IMR-90 (cell line): ENCODE measurements around the gene CALHM3. TPM values are rescaled to one million over a fixed set of nuclear protein-coding genes. Genes with fewer than 3 reads are reported as not detected.

Source experiments
- ATAC-seq: fragments of 200-7000 bp; cut with Tn5 transposase; 2 replicates; pipeline ENCODE4 v1.9.1; 2020; ENCODE audit warnings: low read depth, mild to moderate bottlenecking, moderate library complexity
- BruUV-seq: library from RNA; stranded (reverse); fragments of 400-500 nt; replicated peaks from 2 replicates; lab custom pipeline; 2021; lab: Mats Ljungman, UMichigan
- CTCF ChIA-PET: fragments of 300-600 bp; formaldehyde crosslinking; extraction: SDS; loops from one replicate; lab custom pipeline; 2021; ENCODE audit warnings: antibody characterized with exemption; lab: Yijun Ruan, JAX
- POLR2A ChIA-PET: fragments of 300-600 bp; sonication (Branson Sonifier 250); formaldehyde crosslinking; loops from one replicate; lab custom pipeline; 2022; ENCODE audit warnings: antibody characterized with exemption; ENCODE audit not compliant: unreplicated experiment; lab: Charles Lee
- DNase-seq: peaks from one replicate; pipeline ENCODE4 v3.0.0; 2013
- H2AFZ ChIP-seq: replicated peaks from 2 replicates; pipeline ENCODE3; 2013; ENCODE audit warnings: low read length, mild to moderate bottlenecking; ENCODE audit not compliant: poor library complexity
- H2AK5ac ChIP-seq: 2 replicates; pipeline ENCODE4 v1.6.1; 2013; ENCODE audit warnings: low read depth, low read length, inconsistent platforms
- H2AK9ac ChIP-seq: replicated peaks from 2 replicates; pipeline ENCODE3; 2013; ENCODE audit warnings: mild to moderate bottlenecking, low read depth, low read length, moderate library complexity; ENCODE audit not compliant: poor library complexity
- H2BK120ac ChIP-seq: 2 replicates; pipeline ENCODE4 v1.6.1; 2013; ENCODE audit warnings: low read depth, low read length, inconsistent platforms
- H2BK15ac ChIP-seq: 3 replicates; pipeline ENCODE4 v1.6.1; 2013; ENCODE audit warnings: low read depth, low read length, inconsistent platforms
- H2BK20ac ChIP-seq: 2 replicates; pipeline ENCODE4 v1.6.1; 2013; ENCODE audit warnings: low read depth, mild to moderate bottlenecking, inconsistent platforms, low read length, moderate library complexity
- H2BK5ac ChIP-seq: 2 replicates; pipeline ENCODE4 v1.6.1; 2013; ENCODE audit warnings: mild to moderate bottlenecking, low read depth, low read length, inconsistent platforms; ENCODE audit not compliant: poor library complexity, severe bottlenecking
- H3K14ac ChIP-seq: replicated peaks from 2 replicates; pipeline ENCODE4 v1.6.1; 2013; ENCODE audit warnings: low read depth, low read length, inconsistent platforms
- H3K18ac ChIP-seq: 2 replicates; pipeline ENCODE4 v1.6.1; 2013; ENCODE audit warnings: low read depth, low read length, control low read depth
- H3K23ac ChIP-seq: 2 replicates; pipeline ENCODE4 v1.6.1; 2013; ENCODE audit warnings: low read depth, low read length, inconsistent platforms
- H3K27ac ChIP-seq: 2 replicates; pipeline ENCODE4 v1.5.1; 2013; ENCODE audit warnings: mild to moderate bottlenecking, control low read depth, low read length; ENCODE audit not compliant: insufficient read depth
- H3K27me3 ChIP-seq: 2 replicates; pipeline ENCODE4 v1.6.1; 2013; ENCODE audit warnings: low read length; ENCODE audit not compliant: control insufficient read depth, insufficient read depth
- H3K36me3 ChIP-seq: 2 replicates; pipeline ENCODE4 v1.6.1; 2013; ENCODE audit warnings: low read length, mixed read lengths; ENCODE audit not compliant: control insufficient read depth, insufficient read depth
- H3K4ac ChIP-seq: 2 replicates; pipeline ENCODE4 v1.6.1; 2013; ENCODE audit warnings: low read depth, low read length, inconsistent platforms
- H3K4me1 ChIP-seq: 2 replicates; pipeline ENCODE4 v1.6.1; 2013; ENCODE audit warnings: low read length, mixed read lengths; ENCODE audit not compliant: control insufficient read depth, insufficient read depth
- H3K4me2 ChIP-seq: 2 replicates; pipeline ENCODE4 v1.6.1; 2013; ENCODE audit warnings: low read depth, mild to moderate bottlenecking, control low read depth, low read length, moderate library complexity
- H3K4me3 ChIP-seq: 2 replicates; pipeline ENCODE4 v1.5.1; 2013; ENCODE audit warnings: low read depth, mild to moderate bottlenecking, control low read depth, low read length, moderate library complexity; ENCODE audit not compliant: insufficient read depth
- H3K56ac ChIP-seq: 2 replicates; pipeline ENCODE4 v1.6.1; 2013; ENCODE audit warnings: low read length, inconsistent platforms; ENCODE audit not compliant: insufficient read depth; ENCODE audit errors: extremely low read depth
- H3K79me1 ChIP-seq, 2 experiments: 2 replicates each; pipeline ENCODE4 v1.6.1; 2013; ENCODE audit warnings: low read length in 2 of 2, inconsistent platforms in 1 of 2, low read depth in 1 of 2
- H3K9ac ChIP-seq: 2 replicates; pipeline ENCODE4 v1.6.1; 2013; ENCODE audit warnings: low read depth, low read length, control low read depth
- H3K9me1 ChIP-seq: 2 replicates; pipeline ENCODE4 v1.6.1; 2013; ENCODE audit warnings: low read length, inconsistent platforms; ENCODE audit not compliant: insufficient read depth
- H3K9me3 ChIP-seq: 2 replicates; pipeline ENCODE4 v1.6.1; 2013; ENCODE audit warnings: low read length; ENCODE audit not compliant: control insufficient read depth, insufficient read depth
- H4K20me1 ChIP-seq: 2 replicates; pipeline ENCODE4 v1.6.1; 2013; ENCODE audit warnings: low read length, inconsistent platforms; ENCODE audit not compliant: insufficient read depth
- H4K5ac ChIP-seq: 2 replicates; pipeline ENCODE4 v1.6.1; 2013; ENCODE audit warnings: mild to moderate bottlenecking, low read depth, low read length, control low read depth
- H4K8ac ChIP-seq, 2 experiments: 2 replicates each; pipeline ENCODE4 v1.6.1; 2013; ENCODE audit warnings: low read depth in 2 of 2, low read length in 2 of 2, control low read depth in 1 of 2, inconsistent platforms in 1 of 2
- H4K91ac ChIP-seq: 2 replicates; pipeline ENCODE4 v1.6.1; 2013; ENCODE audit warnings: low read depth, low read length, inconsistent platforms; ENCODE audit not compliant: insufficient read depth
- CEBPB ChIP-seq: IDR thresholded peaks from 2 replicates; pipeline ENCODE4 v1.6.1; 2012; ENCODE audit warnings: low read depth, low read length, improper control_type of control experiment
- RFX5 ChIP-seq: IDR thresholded peaks from 2 replicates; pipeline ENCODE4 v1.8.0; 2012; ENCODE audit warnings: low read depth, mild to moderate bottlenecking, low read length, moderate library complexity
- WGBS, 2 experiments: methylation state at CpG; one replicate each; pipeline versions ENCODE4 v1.1.5 to v1.1.7; 2013; ENCODE audit warnings: missing lambda C conversion rate in 2 of 2; ENCODE audit not compliant: insufficient read length in 1 of 2; ENCODE audit errors: extremely low coverage in 2 of 2; 5-methylcytosine and 5-hydroxymethylcytosine counted together
- dilution Hi-C: fragments of 300-500 bp; cut with HindIII; formaldehyde crosslinking; loops from one replicate; pipeline ENCODE4 v1.14.3; 2018; ENCODE audit warnings: low sequenced_read_pairs; ENCODE audit not compliant: unreplicated experiment
- in situ Hi-C: fragments of 300-500 bp; cut with MboI; formaldehyde crosslinking; loops from 3 replicates; pipeline ENCODE4 v1.14.3; 2019; ENCODE audit warnings: low sequenced_read_pairs, inconsistent platforms, mixed read lengths
- intact Hi-C: fragments of 100-400 bp; cut with micrococcal nuclease; formaldehyde crosslinking; loops from 2 replicates; pipeline ENCODE4 v1.10.0; 2022
- polyA plus RNA-seq, 3 experiments: library from polyadenylated mRNA; depleted of rRNA; stranded (reverse); fragments of >200 nt; gene quantifications; 2 replicates each; pipeline ENCODE4 v1.2.3, GENCODE V29; 2012; ENCODE audit warnings: low replicate concordance in 1 of 3
- total RNA-seq: library from RNA; depleted of rRNA; stranded (reverse); fragments of >200 nt; gene quantifications from 2 replicates; pipeline ENCODE4 v1.2.3, GENCODE V29; 2012

The CALHM3 gene
- total and polyA plus RNA-seq, 2 of the 4 experiments (the other 2 are of a cell fraction) = not detected

DNA sequence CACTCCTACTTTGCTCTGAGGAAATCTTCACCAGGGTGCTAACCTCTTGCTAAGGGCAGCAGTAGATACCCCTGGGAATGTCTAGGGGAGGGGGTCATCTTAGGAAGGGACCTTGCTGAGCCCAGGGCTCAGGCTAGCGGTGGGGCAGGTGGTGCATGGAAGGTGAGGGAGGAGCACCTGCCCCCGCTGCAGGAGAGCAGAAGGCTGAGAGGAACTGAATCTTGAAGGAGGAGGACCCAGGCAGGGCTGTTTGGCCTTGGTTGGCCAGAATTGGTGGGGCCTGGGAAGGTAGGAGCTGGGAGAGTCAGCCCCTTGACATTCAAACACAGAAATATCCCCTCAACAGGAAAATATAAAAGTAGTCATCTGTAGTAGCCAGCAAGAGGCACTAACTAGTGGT lies 7.0 kb downstream of the CALHM3 start:
- no peak overlapping the region for H4K91ac ChIP-seq
- no peak overlapping the region for H2AK5ac ChIP-seq
- in situ Hi-C loops = no loop called here
- H3K27me3 ChIP-seq = peaks cover 34% of the 10 kb centered on the region
- TF ChIP-seq CEBPB (no peak), RFX5 (no peak)
- no peak overlapping the region for H3K9ac ChIP-seq
- ChIA-PET POLR2A (no interaction called here), CTCF (no interaction called here)
- DNase-seq (no peak), ATAC-seq (no peak)
- no peak overlapping the region for H3K27ac ChIP-seq
- no peak overlapping the region for H2BK5ac ChIP-seq
- H3K23ac ChIP-seq = no peak overlapping the region
- no peak overlapping the region for H3K14ac ChIP-seq
- H3K4me2 ChIP-seq = no peak overlapping the region
- H2AK9ac ChIP-seq = no peak overlapping the region
- no peak overlapping the region for H4K8ac ChIP-seq
- no peaks in the 10 kb centered on the region for H3K36me3 ChIP-seq
- no peak overlapping the region for H4K5ac ChIP-seq
- peaks cover 3% of the 10 kb centered on the region for H3K4me1 ChIP-seq
- H2BK120ac ChIP-seq = no peak overlapping the region
- H3K18ac ChIP-seq = no peak overlapping the region
- H3K4ac ChIP-seq = no peak overlapping the region
- H3K79me1 ChIP-seq = no peaks in the 10 kb centered on the region
- no peaks in the 10 kb centered on the region for H3K9me1 ChIP-seq
- dilution Hi-C loops = no loop called here
- no peaks in the 10 kb centered on the region for H3K9me3 ChIP-seq
- WGBS, 2 experiments = no CpG with 5 or more reads among the region's 2 CpGs
- no peak overlapping the region for H2AFZ ChIP-seq
- H2BK15ac ChIP-seq = no peak overlapping the region
- BruUV-seq = no TSS peak
- intact Hi-C loops = no loop called here
- no peak overlapping the region for H3K56ac ChIP-seq
- H4K20me1 ChIP-seq = no peaks in the 10 kb centered on the region
- no peak overlapping the region for H3K4me3 ChIP-seq
- no peak overlapping the region for H2BK20ac ChIP-seq
